ENCODE data around the gene SIGLEC12. TPM values are rescaled to one million over a fixed set of nuclear protein-coding genes. Genes with fewer than 3 reads are reported as not detected.

SIGLEC12 gene
- total RNA-seq, 1 donor from 2014 or later, result 0.11 TPM

GRCh38 chr19:51529301-51529700, 27.7 kb upstream of the SIGLEC12 start:
- no peak for TF ChIP-seq CTCF (IDR thresholded peaks at IDR 0.05; ENCODE audit: borderline replicate concordance)
- Histone ChIP-seq H3K36me3 (no peaks in the 10 kb centered on the region), H3K27ac (replicated peaks) (no peak overlapping the region), H3K9me3 (replicated peaks) (peaks cover under 1% of the 10 kb centered on the region), H3K4me3 (no peak overlapping the region), H3K4me1 (no peaks in the 10 kb centered on the region), H3K27me3 (ENCODE audit: low read depth) (peaks cover 83% of the 10 kb centered on the region)
- no peak for DNase-seq
- intact Hi-C loops (cut with micrococcal nuclease), result no loop called here

GRCh38 chr19:51525651-51526050, 24.1 kb upstream of the SIGLEC12 start:
- no peaks in the 10 kb centered on the region for H3K36me3 ChIP-seq
- H3K27ac ChIP-seq (replicated peaks), result no peak overlapping the region
- no peak for DNase-seq
- intact Hi-C loops (cut with micrococcal nuclease), result no loop called here
- no peak overlapping the region for H3K4me3 ChIP-seq
- no peak for TF ChIP-seq CTCF (IDR thresholded peaks at IDR 0.05; ENCODE audit: borderline replicate concordance)
- no peaks in the 10 kb centered on the region for H3K4me1 ChIP-seq
- H3K9me3 ChIP-seq (replicated peaks), result peaks cover 9% of the 10 kb centered on the region
- peaks cover 77% of the 10 kb centered on the region for H3K27me3 ChIP-seq (ENCODE audit: low read depth)

- Histone ChIP-seq H3K36me3 (no peaks in the 10 kb centered on the region), H3K27me3 (ENCODE audit: low read depth) (peaks cover 77% of the 10 kb centered on the region), H3K4me3 (no peak overlapping the region), H3K4me1 (no peaks in the 10 kb centered on the region), H3K9me3 (replicated peaks) (peaks cover 9% of the 10 kb centered on the region), H3K27ac (replicated peaks) (no peak overlapping the region)
- TF ChIP-seq CTCF (IDR thresholded peaks at IDR 0.05; ENCODE audit: borderline replicate concordance), result no peak
- intact Hi-C loops (cut with micrococcal nuclease), result no loop called here
- DNase-seq, result no peak
Observed at GRCh38 chr19:51524666-51525264, 23.2 kb upstream of the SIGLEC12 start.

- H3K9me3 ChIP-seq (replicated peaks), result peaks cover 14% of the 10 kb centered on the region
- no peak for DNase-seq
- intact Hi-C loops (cut with micrococcal nuclease), result no loop called here
- no peak overlapping the region for H3K4me3 ChIP-seq
- H3K4me1 ChIP-seq, result no peaks in the 10 kb centered on the region
- H3K27me3 ChIP-seq (ENCODE audit: low read depth), result peaks cover 73% of the 10 kb centered on the region
- no peak overlapping the region for H3K27ac ChIP-seq (replicated peaks)
- H3K36me3 ChIP-seq, result no peaks in the 10 kb centered on the region
- TF ChIP-seq CTCF (IDR thresholded peaks at IDR 0.05; ENCODE audit: borderline replicate concordance), result no peak
Observed at GRCh38 chr19:51521781-51522180, 20.2 kb upstream of the SIGLEC12 start.

- Histone ChIP-seq H3K27ac (replicated peaks) (no peak overlapping the region), H3K9me3 (replicated peaks) (peaks cover 14% of the 10 kb centered on the region), H3K27me3 (ENCODE audit: low read depth) (peaks cover 72% of the 10 kb centered on the region), H3K4me1 (no peaks in the 10 kb centered on the region), H3K4me3 (no peak overlapping the region), H3K36me3 (no peaks in the 10 kb centered on the region)
- intact Hi-C loops (cut with micrococcal nuclease), result no loop called here
- no peak for TF ChIP-seq CTCF (IDR thresholded peaks at IDR 0.05; ENCODE audit: borderline replicate concordance)
- DNase-seq, result no peak
Observed at GRCh38 chr19:51521357-51521756, 19.8 kb upstream of the SIGLEC12 start.

Data from left ventricle myocardium inferior (tissue), 1 donor.